Measurements from ENCODE around the gene TTC7B.
A peak's percentile ranks its signal among the peaks of the same experiment; 100 is the strongest.

TTC7B gene

DNA sequence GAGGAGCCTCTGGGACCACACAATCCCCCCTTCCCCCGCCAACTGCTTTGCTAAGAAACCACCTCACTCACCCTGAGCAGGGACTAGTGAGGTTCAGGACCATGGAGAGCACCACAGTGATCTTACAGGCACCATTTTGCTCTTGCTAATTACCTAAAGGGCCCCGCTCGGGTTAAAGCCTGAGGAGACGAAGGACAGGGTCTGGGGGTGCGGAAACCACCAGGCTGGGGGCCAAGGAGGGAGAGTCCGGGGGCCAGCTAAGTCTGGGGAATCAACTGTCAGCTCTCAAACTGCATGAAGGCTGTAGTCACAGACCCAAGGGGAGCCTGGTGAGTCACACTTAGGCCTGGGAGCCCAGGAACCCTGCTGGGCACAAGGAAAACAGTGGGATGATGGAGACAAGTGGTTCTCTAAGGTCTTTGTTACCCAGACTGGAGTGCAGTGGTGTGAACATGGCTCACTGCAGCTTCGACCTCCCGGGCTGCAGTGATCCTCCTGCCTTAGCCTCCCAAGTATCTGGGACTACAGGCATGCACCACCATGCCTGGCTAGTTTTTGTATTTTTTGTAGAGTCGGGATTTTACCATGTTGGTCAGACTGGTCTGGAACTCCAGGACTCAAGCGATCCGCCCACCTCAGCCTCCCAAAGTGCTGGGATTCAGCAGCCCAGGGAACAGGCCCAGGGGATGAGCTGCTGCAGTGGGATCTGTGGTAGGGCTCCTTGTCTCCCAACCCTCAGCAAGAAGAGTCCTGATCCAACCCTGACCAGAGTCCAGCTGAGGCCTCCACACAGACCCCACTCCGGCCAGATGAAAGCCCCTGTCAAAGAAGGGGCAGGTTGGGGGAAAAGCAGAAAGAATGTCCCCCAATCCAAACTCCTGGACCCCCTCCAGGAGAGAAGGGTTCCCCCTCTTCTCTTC is 320.6 kb downstream of the TTC7B start:
- Histone ChIP-seq H3K4me3 (ENCODE audit: insufficient read length, low read depth) (no peak overlapping the region), H3K36me3 (ENCODE audit: insufficient read depth, insufficient read length, low read length) (no peaks in the 10 kb centered on the region), H3K27me3 (ENCODE audit: insufficient read depth, insufficient read length) (no peaks in the 10 kb centered on the region), H3K4me1 (ENCODE audit: insufficient read depth, insufficient read length) (peaks cover 12% of the 10 kb centered on the region), H3K9me3 (ENCODE audit: insufficient read depth, low read length) (no peaks in the 10 kb centered on the region), H3K9ac (ENCODE audit: insufficient read length, low read depth) (no peak overlapping the region)
- TF ChIP-seq SUZ12 (IDR thresholded peaks at IDR 0.05; ENCODE audit: extremely low read depth, insufficient read depth, insufficient read length) (no peak), ZNF274 (IDR thresholded peaks at IDR 0.05; ENCODE audit: low read depth, low read length) (no peak), YY1 (IDR thresholded peaks at IDR 0.05; ENCODE audit: insufficient read depth, insufficient read length) (peak; percentile 54)
- DNase-seq (ENCODE audit: low read depth, low spot score) = peak; percentile 70

DNA sequence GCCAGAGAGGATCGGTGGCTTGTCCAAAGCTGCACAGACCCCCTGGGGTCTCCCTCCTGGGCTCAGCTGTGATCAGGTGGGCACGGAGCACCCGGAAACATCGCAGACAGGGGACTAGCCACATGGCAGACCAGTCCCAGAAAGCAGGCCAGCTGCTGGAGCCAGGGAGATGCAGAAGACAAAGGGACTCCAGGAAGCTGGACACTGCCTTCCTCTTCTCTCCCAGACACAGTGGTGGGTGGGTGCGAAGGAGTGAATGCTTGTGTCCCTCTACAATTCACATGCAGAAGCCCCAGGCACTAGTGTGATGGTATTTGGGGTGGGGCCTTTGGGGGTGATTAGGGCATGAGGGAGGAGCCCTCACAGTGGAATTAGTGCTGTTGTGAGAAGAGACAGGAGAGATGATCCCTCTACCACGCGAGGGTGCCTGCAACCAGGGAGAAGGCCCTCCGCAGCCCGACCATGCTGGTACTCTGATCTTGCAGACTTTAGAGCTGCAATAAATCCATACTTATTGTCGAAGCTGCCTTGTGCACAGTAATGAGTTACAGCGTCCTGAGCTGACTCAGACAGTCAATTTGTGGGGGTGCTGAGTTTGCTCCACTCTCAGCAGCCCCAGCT is 324.2 kb downstream of the TTC7B start:
- H3K36me3 ChIP-seq (ENCODE audit: insufficient read depth, insufficient read length, low read length) = no peaks in the 10 kb centered on the region
- H3K9ac ChIP-seq (ENCODE audit: insufficient read length, low read depth) = peak overlapping the region; percentile 51
- no peak overlapping the region for H3K4me3 ChIP-seq (ENCODE audit: insufficient read length, low read depth)
- TF ChIP-seq ZNF274 (IDR thresholded peaks at IDR 0.05; ENCODE audit: low read depth, low read length) = no peak
- no peak for TF ChIP-seq SUZ12 (IDR thresholded peaks at IDR 0.05; ENCODE audit: extremely low read depth, insufficient read depth, insufficient read length)
- no peak for TF ChIP-seq YY1 (IDR thresholded peaks at IDR 0.05; ENCODE audit: insufficient read depth, insufficient read length)
- H3K9me3 ChIP-seq (ENCODE audit: insufficient read depth, low read length) = no peaks in the 10 kb centered on the region
- no peak for DNase-seq (ENCODE audit: low read depth, low spot score)
- no peaks in the 10 kb centered on the region for H3K27me3 ChIP-seq (ENCODE audit: insufficient read depth, insufficient read length)
- H3K4me1 ChIP-seq (ENCODE audit: insufficient read depth, insufficient read length) = peaks cover 10% of the 10 kb centered on the region

DNA sequence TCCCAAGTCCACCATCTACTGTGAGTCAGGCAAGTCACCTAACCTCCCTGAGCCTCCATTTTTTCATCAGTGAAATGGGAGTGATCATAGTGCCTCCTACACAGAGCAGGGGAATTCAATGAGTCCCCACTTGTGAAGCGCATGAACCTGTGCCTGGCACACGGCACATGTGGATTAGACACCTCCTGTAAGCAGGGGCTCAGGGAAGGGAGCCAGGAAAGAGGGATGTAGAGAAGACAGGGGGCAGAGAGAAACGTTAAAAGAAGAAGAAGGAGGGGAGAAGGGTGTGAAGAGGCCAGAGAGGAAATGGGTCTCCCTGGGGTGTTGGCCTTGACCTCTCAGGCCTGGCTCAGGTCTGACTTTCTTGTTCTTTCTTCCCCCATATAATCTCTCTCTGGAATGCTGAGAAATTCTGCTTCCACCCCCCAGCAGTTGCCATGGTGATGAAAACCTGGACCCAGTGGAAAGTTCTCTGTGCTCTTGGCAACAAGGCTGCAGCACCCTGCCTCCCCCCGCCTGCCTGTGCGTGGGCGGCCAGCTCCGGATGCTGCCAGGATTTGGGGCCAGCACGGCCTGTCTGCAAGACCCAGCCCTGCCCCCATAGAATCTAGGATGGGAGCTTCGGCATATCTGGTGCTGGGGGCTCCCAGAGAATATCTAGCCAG is 324.9 kb downstream of the TTC7B start:
- DNase-seq (ENCODE audit: low read depth, low spot score) = no peak
- no peaks in the 10 kb centered on the region for H3K36me3 ChIP-seq (ENCODE audit: insufficient read depth, insufficient read length, low read length)
- H3K9me3 ChIP-seq (ENCODE audit: insufficient read depth, low read length) = no peaks in the 10 kb centered on the region
- H3K4me3 ChIP-seq (ENCODE audit: insufficient read length, low read depth) = no peak overlapping the region
- H3K4me1 ChIP-seq (ENCODE audit: insufficient read depth, insufficient read length) = peaks cover 10% of the 10 kb centered on the region
- TF ChIP-seq SUZ12 (IDR thresholded peaks at IDR 0.05; ENCODE audit: extremely low read depth, insufficient read depth, insufficient read length) = no peak
- TF ChIP-seq YY1 (IDR thresholded peaks at IDR 0.05; ENCODE audit: insufficient read depth, insufficient read length) = no peak
- TF ChIP-seq ZNF274 (IDR thresholded peaks at IDR 0.05; ENCODE audit: low read depth, low read length) = no peak
- no peaks in the 10 kb centered on the region for H3K27me3 ChIP-seq (ENCODE audit: insufficient read depth, insufficient read length)
- H3K9ac ChIP-seq (ENCODE audit: insufficient read length, low read depth) = peak overlapping the region; percentile 51

DNA sequence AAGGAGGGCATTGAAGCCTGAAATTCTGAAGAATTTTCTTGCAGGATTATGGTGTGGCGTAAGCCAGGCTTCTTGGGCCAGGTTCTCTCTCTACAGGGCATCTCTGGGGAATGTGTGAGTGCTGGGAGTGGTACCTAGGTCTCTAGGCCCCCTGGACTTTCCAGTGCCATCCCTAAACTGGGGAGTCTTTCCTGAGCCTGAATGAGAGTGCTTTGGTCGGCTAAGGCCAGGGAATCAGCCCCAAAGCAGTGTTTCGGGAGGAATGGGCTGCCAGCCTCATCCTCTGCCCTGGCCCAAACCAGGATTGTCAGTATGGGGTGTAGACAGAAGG is 325.5 kb downstream of the TTC7B start:
- H3K9me3 ChIP-seq (ENCODE audit: insufficient read depth, low read length) = no peaks in the 10 kb centered on the region
- H3K4me3 ChIP-seq (ENCODE audit: insufficient read length, low read depth) = no peak overlapping the region
- no peaks in the 10 kb centered on the region for H3K27me3 ChIP-seq (ENCODE audit: insufficient read depth, insufficient read length)
- no peaks in the 10 kb centered on the region for H3K36me3 ChIP-seq (ENCODE audit: insufficient read depth, insufficient read length, low read length)
- DNase-seq (ENCODE audit: low read depth, low spot score) = no peak
- no peak for TF ChIP-seq ZNF274 (IDR thresholded peaks at IDR 0.05; ENCODE audit: low read depth, low read length)
- no peak for TF ChIP-seq SUZ12 (IDR thresholded peaks at IDR 0.05; ENCODE audit: extremely low read depth, insufficient read depth, insufficient read length)
- no peak for TF ChIP-seq YY1 (IDR thresholded peaks at IDR 0.05; ENCODE audit: insufficient read depth, insufficient read length)
- H3K4me1 ChIP-seq (ENCODE audit: insufficient read depth, insufficient read length) = peaks cover 10% of the 10 kb centered on the region
- no peak overlapping the region for H3K9ac ChIP-seq (ENCODE audit: insufficient read length, low read depth)

DNA sequence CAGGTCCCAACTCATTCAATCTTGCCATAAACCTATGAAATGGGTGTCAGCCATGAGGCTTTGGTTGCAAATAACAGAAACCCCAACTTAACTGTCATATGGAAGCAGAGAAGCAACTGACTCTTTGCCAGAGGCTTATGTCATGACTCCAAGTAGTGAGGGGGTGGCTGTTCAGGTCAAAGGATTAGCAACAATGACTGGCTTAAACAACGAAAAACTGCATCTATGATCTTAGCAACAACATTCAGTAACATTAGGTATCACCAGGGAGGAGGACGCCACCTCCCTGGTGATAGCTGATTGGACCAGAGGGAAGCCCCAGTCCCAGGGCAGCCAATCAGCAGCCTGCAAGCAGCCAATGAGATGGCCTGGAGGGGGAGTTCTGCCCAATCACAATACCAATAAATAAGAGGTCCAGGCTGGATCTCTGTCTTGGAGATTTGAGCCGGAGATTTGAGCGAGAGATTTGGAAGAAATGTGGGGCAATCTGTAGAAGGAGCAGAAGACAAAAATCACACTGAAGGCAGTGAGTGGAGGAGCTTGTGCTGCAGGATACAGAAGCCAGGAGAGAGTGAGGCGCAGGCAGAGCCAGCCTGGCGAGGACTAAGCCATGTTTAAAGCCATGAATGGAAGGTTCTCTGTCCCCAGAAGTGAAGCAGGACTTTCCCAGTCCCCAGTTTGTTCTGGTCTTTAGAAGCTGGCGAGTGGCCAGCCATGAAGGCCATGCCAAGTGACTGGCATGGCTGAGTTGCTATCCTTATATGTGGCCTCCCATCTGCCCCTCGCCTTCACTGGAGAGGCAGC is 326.1 kb downstream of the TTC7B start:
- Histone ChIP-seq H3K4me1 (ENCODE audit: insufficient read depth, insufficient read length) (peaks cover 10% of the 10 kb centered on the region), H3K9ac (ENCODE audit: insufficient read length, low read depth) (no peak overlapping the region), H3K9me3 (ENCODE audit: insufficient read depth, low read length) (no peaks in the 10 kb centered on the region), H3K27me3 (ENCODE audit: insufficient read depth, insufficient read length) (no peaks in the 10 kb centered on the region), H3K4me3 (ENCODE audit: insufficient read length, low read depth) (no peak overlapping the region), H3K36me3 (ENCODE audit: insufficient read depth, insufficient read length, low read length) (no peaks in the 10 kb centered on the region)
- no peak for DNase-seq (ENCODE audit: low read depth, low spot score)
- TF ChIP-seq SUZ12 (IDR thresholded peaks at IDR 0.05; ENCODE audit: extremely low read depth, insufficient read depth, insufficient read length) = no peak
- TF ChIP-seq ZNF274 (IDR thresholded peaks at IDR 0.05; ENCODE audit: low read depth, low read length) = no peak
- TF ChIP-seq YY1 (IDR thresholded peaks at IDR 0.05; ENCODE audit: insufficient read depth, insufficient read length) = no peak

DNA sequence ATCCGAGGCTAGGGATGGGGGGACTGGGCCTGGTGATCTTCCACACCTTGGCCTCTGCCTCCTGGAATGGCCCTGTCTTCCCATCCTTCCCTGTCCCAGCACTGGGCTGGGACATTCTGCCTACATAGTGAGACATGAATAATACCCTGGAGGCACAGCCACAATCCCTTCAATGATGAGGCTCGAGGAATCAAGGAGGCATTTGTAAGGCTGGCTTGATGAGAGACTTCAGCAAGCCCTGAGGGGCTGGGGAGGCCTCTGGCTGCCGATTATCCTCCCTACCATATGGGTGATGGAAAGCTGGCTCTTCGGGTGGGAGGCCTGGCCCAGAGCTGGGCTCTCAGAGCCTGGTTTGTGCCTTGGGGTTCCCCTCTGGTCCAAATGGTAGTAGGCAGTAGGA is 326.9 kb downstream of the TTC7B start:
- Histone ChIP-seq H3K4me1 (ENCODE audit: insufficient read depth, insufficient read length) (peaks cover 10% of the 10 kb centered on the region), H3K9ac (ENCODE audit: insufficient read length, low read depth) (no peak overlapping the region), H3K9me3 (ENCODE audit: insufficient read depth, low read length) (no peaks in the 10 kb centered on the region), H3K27me3 (ENCODE audit: insufficient read depth, insufficient read length) (no peaks in the 10 kb centered on the region), H3K36me3 (ENCODE audit: insufficient read depth, insufficient read length, low read length) (no peaks in the 10 kb centered on the region), H3K4me3 (ENCODE audit: insufficient read length, low read depth) (no peak overlapping the region)
- no peak for DNase-seq (ENCODE audit: low read depth, low spot score)
- TF ChIP-seq YY1 (IDR thresholded peaks at IDR 0.05; ENCODE audit: insufficient read depth, insufficient read length) (no peak), ZNF274 (IDR thresholded peaks at IDR 0.05; ENCODE audit: low read depth, low read length) (no peak), SUZ12 (IDR thresholded peaks at IDR 0.05; ENCODE audit: extremely low read depth, insufficient read depth, insufficient read length) (no peak)

Data from NT2/D1 (cell line).